ENCODE measurements around the gene LAG3.

GRCh38 chr12:6770600-6770999 lies 1.7 kb upstream of the LAG3 start:
- TF ChIP-seq CTCF (conservative IDR thresholded peaks at IDR 0.05; ENCODE audit: low read length) (no peak), EZH2phosphoT487 (IDR thresholded peaks at IDR 0.05; ENCODE audit: borderline replicate concordance) (no peak)

All from Loucy (cell line).